H9 (cell line): ENCODE data around the gene ZNF837. TPM values are rescaled to one million over a fixed set of nuclear protein-coding genes. Genes with fewer than 3 reads are reported as not detected.

ENCODE experiments used
- DNase-seq: peaks from one replicate; pipeline ENCODE4 v3.0.0-alpha.2; 2017
- H2AFZ ChIP-seq: one replicate; pipeline ENCODE4 v1.6.1; 2013; ENCODE audit warnings: mild to moderate bottlenecking, low read length, control low read depth, moderate library complexity
- H2AK5ac ChIP-seq: 2 replicates; pipeline ENCODE4 v1.6.1; 2013; ENCODE audit warnings: low read length, control low read depth, mixed read lengths; ENCODE audit not compliant: insufficient read length
- H2BK120ac ChIP-seq: one replicate; pipeline ENCODE4 v1.6.1; 2013; ENCODE audit warnings: low read depth, mild to moderate bottlenecking, low read length, control low read depth, inconsistent platforms; ENCODE audit not compliant: poor library complexity, severe bottlenecking
- H2BK12ac ChIP-seq: 2 replicates; pipeline ENCODE4 v1.6.1; 2013; ENCODE audit warnings: low read length, control low read depth, mixed read lengths, low read depth; ENCODE audit not compliant: insufficient read length
- H2BK15ac ChIP-seq: 2 replicates; pipeline ENCODE4 v1.6.1; 2013; ENCODE audit warnings: low read depth, low read length, control low read depth
- H2BK20ac ChIP-seq: one replicate; pipeline ENCODE4 v1.6.1; 2013; ENCODE audit warnings: low read depth, mild to moderate bottlenecking, low read length, control low read depth, inconsistent platforms; ENCODE audit not compliant: poor library complexity, severe bottlenecking
- H2BK5ac ChIP-seq: 2 replicates; pipeline ENCODE4 v1.6.1; 2013; ENCODE audit warnings: low read length, control low read depth, mixed read lengths; ENCODE audit not compliant: insufficient read length
- H3K14ac ChIP-seq: 2 replicates; pipeline ENCODE4 v1.6.1; 2013; ENCODE audit warnings: low read length, control low read depth; ENCODE audit not compliant: insufficient read depth
- H3K18ac ChIP-seq: 2 replicates; pipeline ENCODE4 v1.6.1; 2013; ENCODE audit warnings: low read depth, mild to moderate bottlenecking, mixed read lengths, low read length, control low read depth; ENCODE audit not compliant: insufficient read length
- H3K23ac ChIP-seq: 2 replicates; pipeline ENCODE4 v1.6.1; 2013; ENCODE audit warnings: low read length, control low read depth, mixed read lengths, low read depth; ENCODE audit not compliant: insufficient read length
- H3K23me2 ChIP-seq: 2 replicates; pipeline ENCODE4 v1.6.1; 2013; ENCODE audit warnings: low read depth, mild to moderate bottlenecking, mixed read lengths, low read length, control low read depth; ENCODE audit not compliant: insufficient read length, poor library complexity, severe bottlenecking
- H3K27ac ChIP-seq: 2 replicates; pipeline ENCODE4 v1.5.1; 2013; ENCODE audit warnings: low read length, control low read depth, mixed read lengths, low read depth; ENCODE audit not compliant: insufficient read length
- H3K27me3 ChIP-seq: 2 replicates; pipeline ENCODE4 v1.6.1; 2013; ENCODE audit warnings: low read length, control low read depth, inconsistent platforms; ENCODE audit not compliant: insufficient read depth
- H3K4ac ChIP-seq: 2 replicates; pipeline ENCODE4 v1.6.1; 2013; ENCODE audit warnings: low read depth, mild to moderate bottlenecking, control low read depth, inconsistent platforms, low read length, moderate library complexity
- H3K4me1 ChIP-seq: 2 replicates; pipeline ENCODE4 v1.6.1; 2013; ENCODE audit warnings: low read length, control low read depth, inconsistent platforms; ENCODE audit not compliant: insufficient read depth
- H3K4me2 ChIP-seq: 2 replicates; pipeline ENCODE4 v1.6.1; 2013; ENCODE audit warnings: low read length, control low read depth, mixed read lengths; ENCODE audit not compliant: insufficient read length, insufficient read depth
- H3K56ac ChIP-seq: 2 replicates; pipeline ENCODE4 v1.6.1; 2013; ENCODE audit warnings: low read depth, mild to moderate bottlenecking, mixed read lengths, low read length, control low read depth; ENCODE audit not compliant: insufficient read length
- H3K79me1 ChIP-seq: 2 replicates; pipeline ENCODE4 v1.6.1; 2013; ENCODE audit warnings: low read depth, mild to moderate bottlenecking, moderate library complexity, low read length, control low read depth, inconsistent platforms; ENCODE audit not compliant: insufficient read depth, poor library complexity, severe bottlenecking
- H3K79me2 ChIP-seq: 2 replicates; pipeline ENCODE4 v1.6.1; 2013; ENCODE audit warnings: low read length, control low read depth, inconsistent platforms; ENCODE audit not compliant: insufficient read depth
- H3K9ac ChIP-seq: 2 replicates; pipeline ENCODE4 v1.6.1; 2013; ENCODE audit warnings: low read length, control low read depth, mixed read lengths; ENCODE audit not compliant: insufficient read length; ENCODE audit errors: extremely low read depth
- H3K9me3 ChIP-seq: one replicate; pipeline ENCODE4 v1.6.1; 2013; ENCODE audit warnings: low read depth, low read length, inconsistent platforms; ENCODE audit not compliant: control insufficient read depth
- H3T11ph ChIP-seq: one replicate; pipeline ENCODE4 v1.6.1; 2013; ENCODE audit warnings: mild to moderate bottlenecking, low read length, control low read depth, inconsistent platforms
- H4K20me1 ChIP-seq: one replicate; pipeline ENCODE4 v1.6.1; 2013; ENCODE audit not compliant: control insufficient read depth, insufficient read length, insufficient read depth
- H4K5ac ChIP-seq: 2 replicates; pipeline ENCODE4 v1.6.1; 2013; ENCODE audit warnings: low read depth, mild to moderate bottlenecking, mixed read lengths, low read length, control low read depth; ENCODE audit not compliant: insufficient read length
- H4K8ac ChIP-seq: replicated peaks from 2 replicates; pipeline ENCODE4 v1.6.1; 2013; ENCODE audit warnings: low read length, control low read depth, mixed read lengths, low read depth; ENCODE audit not compliant: insufficient read length
- H4K91ac ChIP-seq: 2 replicates; pipeline ENCODE4 v1.6.1; 2013; ENCODE audit warnings: low read depth, mild to moderate bottlenecking, moderate library complexity, mixed read lengths, low read length, control low read depth; ENCODE audit not compliant: insufficient read length
- H3K27ac Mint-ChIP-seq, 3 experiments: 2 replicates in 2 of 3; 3 replicates in 1 of 3; pipeline ENCODE4 v1.8.0; 2020 to 2021; ENCODE audit warnings: mixed read lengths in 3 of 3, mild to moderate bottlenecking in 1 of 3, moderate library complexity in 1 of 3
- H3K27me3 Mint-ChIP-seq: 2 replicates; pipeline ENCODE4 v1.8.0; 2021; ENCODE audit warnings: low read depth, mild to moderate bottlenecking, moderate library complexity, mixed read lengths
- H3K36me3 Mint-ChIP-seq, 3 experiments: 2 replicates in 2 of 3; 3 replicates in 1 of 3; pipeline ENCODE4 v1.8.0; 2020 to 2021; ENCODE audit warnings: low read depth in 3 of 3, mixed read lengths in 3 of 3; ENCODE audit not compliant: insufficient read depth in 1 of 3
- H3K4me1 Mint-ChIP-seq, 2 experiments: 2 replicates each; pipeline ENCODE4 v1.8.0; 2020; ENCODE audit warnings: mixed read lengths in 2 of 2
- H3K4me3 Mint-ChIP-seq, 2 experiments: 2 replicates in 1 of 2; 3 replicates in 1 of 2; pipeline ENCODE4 v1.8.0; 2020 to 2021; ENCODE audit warnings: mild to moderate bottlenecking in 2 of 2, mixed read lengths in 2 of 2, moderate library complexity in 1 of 2
- H3K9me3 Mint-ChIP-seq, 2 experiments: 2 replicates in 1 of 2; 3 replicates in 1 of 2; pipeline ENCODE4 v1.8.0; 2020; ENCODE audit warnings: mild to moderate bottlenecking in 2 of 2, mixed read lengths in 2 of 2, moderate library complexity in 1 of 2
- WGBS: extraction: QIAGEN DNeasy Blood & Tissue Kit; methylation state at CpG from one replicate; pipeline ENCODE4 v1.1.7; 2013; ENCODE audit warnings: missing lambda C conversion rate, low lambda C conversion rate, mixed read lengths; ENCODE audit not compliant: insufficient read length; ENCODE audit errors: extremely low coverage; 5-methylcytosine and 5-hydroxymethylcytosine counted together
- total RNA-seq: library from RNA; stranded (reverse); gene quantifications from 2 replicates; pipeline ENCODE4 v1.2.1, GENCODE V29; 2021
- TF ChIP-seq, protein P1 (sequence below): fragments of 200-600 bp; sonication (generic); conservative IDR thresholded peaks from 3 replicates; pipeline ENCODE4 v1.8.0; 2021; ENCODE audit warnings: antibody characterized with exemption, mild to moderate bottlenecking

ZNF837 gene
- total RNA-seq, 1 experiment from 2014 or later = 3.4 TPM

DNA sequence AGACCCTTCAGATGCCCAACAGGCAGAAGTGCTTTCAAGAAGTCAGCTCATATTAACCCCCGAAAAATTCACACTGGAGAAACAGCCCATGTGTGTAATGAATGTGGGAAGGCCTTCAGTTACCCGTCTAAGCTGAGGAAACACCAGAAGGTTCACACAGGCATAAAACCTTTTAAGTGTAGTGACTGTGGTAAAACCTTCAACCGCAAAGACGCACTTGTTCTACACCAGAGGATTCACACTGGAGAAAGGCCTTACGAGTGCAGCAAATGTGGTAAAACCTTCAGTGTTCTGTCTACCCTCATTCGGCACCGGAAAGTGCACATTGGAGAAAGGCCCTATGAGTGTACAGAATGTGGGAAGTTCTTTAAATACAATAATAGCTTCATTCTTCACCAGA is 36.2 kb upstream of the ZNF837 start:
- Histone ChIP-seq H3K18ac (no peak overlapping the region), H3K23ac (no peak overlapping the region), H3K14ac (no peak overlapping the region), H3K79me1 (no peaks in the 10 kb centered on the region), H3K27me3 (no peaks in the 10 kb centered on the region), H3K79me2 (no peaks in the 10 kb centered on the region), H4K20me1 (no peaks in the 10 kb centered on the region), H3K56ac (no peak overlapping the region), H3T11ph (no peak overlapping the region), H2BK12ac (no peak overlapping the region), H3K9ac (no peak overlapping the region), H4K91ac (no peak overlapping the region), H2BK120ac (no peak overlapping the region), H2BK5ac (no peak overlapping the region), H3K9me3 (no peaks in the 10 kb centered on the region), H4K5ac (no peak overlapping the region), H3K4ac (no peak overlapping the region), H3K4me1 (no peaks in the 10 kb centered on the region), H2BK20ac (no peak overlapping the region), H2BK15ac (no peak overlapping the region), H2AK5ac (no peak overlapping the region), H3K27ac (no peak overlapping the region), H2AFZ (no peak overlapping the region), H3K23me2 (no peaks in the 10 kb centered on the region), H3K4me2 (no peak overlapping the region), H4K8ac (no peak overlapping the region)
- no peak for DNase-seq
- H3K9me3 Mint-ChIP-seq = peaks cover 0 to 8% of the 10 kb centered on the region in 2 experiments; a peak in 3 of 5 replicates
- no peak overlapping the region for H3K27ac Mint-ChIP-seq
- no peaks in the 10 kb centered on the region for H3K27me3 Mint-ChIP-seq
- WGBS = no CpG with 5 or more reads among the region's 7 CpGs
- H3K4me3 Mint-ChIP-seq = no peak overlapping the region
- H3K4me1 Mint-ChIP-seq = no peaks in the 10 kb centered on the region
- TF ChIP-seq, protein P1, sequence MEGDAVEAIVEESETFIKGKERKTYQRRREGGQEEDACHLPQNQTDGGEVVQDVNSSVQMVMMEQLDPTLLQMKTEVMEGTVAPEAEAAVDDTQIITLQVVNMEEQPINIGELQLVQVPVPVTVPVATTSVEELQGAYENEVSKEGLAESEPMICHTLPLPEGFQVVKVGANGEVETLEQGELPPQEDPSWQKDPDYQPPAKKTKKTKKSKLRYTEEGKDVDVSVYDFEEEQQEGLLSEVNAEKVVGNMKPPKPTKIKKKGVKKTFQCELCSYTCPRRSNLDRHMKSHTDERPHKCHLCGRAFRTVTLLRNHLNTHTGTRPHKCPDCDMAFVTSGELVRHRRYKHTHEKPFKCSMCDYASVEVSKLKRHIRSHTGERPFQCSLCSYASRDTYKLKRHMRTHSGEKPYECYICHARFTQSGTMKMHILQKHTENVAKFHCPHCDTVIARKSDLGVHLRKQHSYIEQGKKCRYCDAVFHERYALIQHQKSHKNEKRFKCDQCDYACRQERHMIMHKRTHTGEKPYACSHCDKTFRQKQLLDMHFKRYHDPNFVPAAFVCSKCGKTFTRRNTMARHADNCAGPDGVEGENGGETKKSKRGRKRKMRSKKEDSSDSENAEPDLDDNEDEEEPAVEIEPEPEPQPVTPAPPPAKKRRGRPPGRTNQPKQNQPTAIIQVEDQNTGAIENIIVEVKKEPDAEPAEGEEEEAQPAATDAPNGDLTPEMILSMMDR = no peak
- peaks cover 16 to 20% (median 17%) of the 10 kb centered on the region in 3 experiments for H3K36me3 Mint-ChIP-seq
